HG03521 (cell line): ENCODE data around the gene NACAD.

ENCODE experiments used
- ATAC-seq: cut with Tn5 transposase; IDR thresholded peaks from one replicate; pipeline ENCODE4 v1.9.1; 2021; ENCODE audit warnings: mild to moderate bottlenecking, moderate library complexity; ENCODE audit not compliant: unreplicated experiment

NACAD gene

GRCh38 chr7:45075871-45076796 lies 12.6 kb downstream of the NACAD start:
- ATAC-seq, result no peak

GRCh38 chr7:45075355-45075644 lies 13.5 kb downstream of the NACAD start:
- no peak for ATAC-seq

- no peak for ATAC-seq
These were observed 14.0 kb downstream of the NACAD start for GRCh38 chr7:45074528-45075354.

GRCh38 chr7:45073786-45074527 lies 14.8 kb downstream of the NACAD start:
- no peak for ATAC-seq

- no peak for ATAC-seq
These were observed 15.6 kb downstream of the NACAD start for GRCh38 chr7:45073031-45073785.

GRCh38 chr7:45072131-45073030 lies 16.4 kb downstream of the NACAD start:
- no peak for ATAC-seq

- ATAC-seq, result no peak
These were observed 17.2 kb downstream of the NACAD start for GRCh38 chr7:45071528-45071927.

GRCh38 chr7:45070254-45070642 lies 18.5 kb downstream of the NACAD start:
- ATAC-seq, result no peak

- no peak for ATAC-seq
These were observed 19.1 kb downstream of the NACAD start for GRCh38 chr7:45069444-45070253.

GRCh38 chr7:45068236-45069023 lies 20.3 kb downstream of the NACAD start:
- ATAC-seq, result no peak

GRCh38 chr7:45067582-45067981 lies 21.2 kb downstream of the NACAD start:
- ATAC-seq, result no peak

- no peak for ATAC-seq
These were observed 22.4 kb downstream of the NACAD start for GRCh38 chr7:45066409-45066808.

GRCh38 chr7:45065031-45065995 lies 23.5 kb downstream of the NACAD start:
- ATAC-seq, result no peak

- ATAC-seq, result no peak
These were observed 24.6 kb downstream of the NACAD start for GRCh38 chr7:45064047-45064725.

- ATAC-seq, result no peak
These were observed 26.9 kb downstream of the NACAD start for GRCh38 chr7:45061806-45062425.

GRCh38 chr7:45061352-45061751 lies 27.4 kb downstream of the NACAD start:
- ATAC-seq, result no peak
